Nucleus accumbens (tissue), 56 donors: ENCODE measurements around the gene IL24.

Source experiments
- DNase-seq, 56 donors: peaks; one replicate each; lab custom pipeline; 2025; lab: John Stamatoyannopoulos, UW

The IL24 gene

DNA sequence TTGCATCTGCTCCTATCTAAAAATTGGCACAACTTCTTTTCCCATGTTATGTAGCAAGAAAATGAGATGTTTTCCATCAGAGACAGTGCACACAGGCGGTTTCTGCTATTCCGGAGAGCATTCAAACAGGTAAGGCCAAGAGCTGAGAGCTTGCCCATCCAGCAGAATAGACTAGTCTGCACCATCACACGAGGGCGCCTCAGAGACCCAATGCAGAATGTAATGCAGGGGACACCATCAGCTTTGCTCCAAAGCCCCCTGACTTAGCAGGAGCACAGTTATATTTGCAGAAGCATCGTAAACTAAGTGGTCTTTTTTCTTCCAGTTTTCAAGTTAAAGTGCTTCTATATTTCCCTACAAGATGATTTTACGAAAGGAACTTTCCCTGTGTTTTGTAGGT is 4.7 kb downstream of the IL24 start:
- DNase-seq: no peak

DNA sequence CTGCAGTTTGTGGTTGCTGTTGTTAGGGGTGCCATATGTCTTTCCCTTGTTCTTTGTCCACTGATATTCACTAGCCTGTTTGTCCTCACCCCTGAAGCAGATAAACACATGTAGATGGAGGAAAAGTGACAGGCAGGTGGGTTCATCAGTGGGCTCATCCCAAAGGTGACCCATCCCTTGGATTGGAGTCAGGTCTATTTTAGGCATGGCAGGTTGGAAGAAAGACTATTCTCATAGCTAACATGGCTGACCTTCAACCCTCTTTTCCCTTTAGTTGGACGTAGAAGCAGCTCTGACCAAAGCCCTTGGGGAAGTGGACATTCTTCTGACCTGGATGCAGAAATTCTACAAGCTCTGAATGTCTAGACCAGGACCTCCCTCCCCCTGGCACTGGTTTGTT is 5.5 kb downstream of the IL24 start:
- DNase-seq: no peak

DNA sequence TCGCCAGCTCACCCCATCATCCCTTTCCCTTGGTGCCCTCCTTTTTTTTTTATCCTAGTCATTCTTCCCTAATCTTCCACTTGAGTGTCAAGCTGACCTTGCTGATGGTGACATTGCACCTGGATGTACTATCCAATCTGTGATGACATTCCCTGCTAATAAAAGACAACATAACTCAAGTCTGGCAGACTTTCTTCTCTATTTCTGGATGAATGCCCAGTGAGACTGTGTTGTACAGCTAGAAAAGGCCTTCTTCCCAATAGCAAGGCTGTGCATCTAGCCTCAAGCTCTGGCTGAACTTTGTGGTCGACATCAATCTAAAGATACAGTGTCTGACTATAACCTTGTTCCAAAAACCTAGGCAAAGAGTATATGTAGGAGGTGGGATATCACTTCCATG is 6.4 kb downstream of the IL24 start:
- no peak for DNase-seq

DNA sequence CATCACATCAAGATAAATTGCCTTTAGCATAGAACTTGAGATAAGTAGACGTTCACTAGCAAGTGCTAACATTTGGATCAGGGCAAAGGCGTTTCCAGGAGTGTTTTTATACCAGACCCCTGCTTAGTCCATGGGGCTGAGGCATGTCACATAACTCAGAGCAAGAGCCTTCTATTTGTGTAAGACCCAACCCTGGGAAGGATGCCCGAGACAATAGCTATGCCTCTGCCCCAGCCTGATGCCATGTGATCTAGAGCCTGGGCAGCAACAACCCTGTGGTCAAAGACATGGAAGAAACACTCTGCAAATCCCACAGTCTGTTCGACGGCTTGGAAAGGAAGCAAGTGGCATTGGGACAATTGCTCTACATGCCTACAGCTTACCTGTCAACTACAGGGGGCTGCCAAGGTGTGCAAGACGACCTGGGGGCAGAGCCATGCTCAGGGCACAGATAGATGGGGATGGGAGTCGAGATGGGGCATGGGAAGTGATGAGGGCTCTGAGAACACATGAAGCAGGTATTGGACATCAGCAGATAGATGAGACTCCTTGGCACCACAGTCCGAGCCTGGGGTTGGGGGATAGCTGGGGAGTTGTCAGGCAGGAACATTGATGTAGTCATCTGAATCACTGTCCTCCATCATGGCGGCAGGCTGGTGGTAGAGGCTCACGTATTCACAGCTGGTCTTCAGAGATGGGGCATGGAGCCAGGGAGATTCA is 7.3 kb downstream of the IL24 start:
- no peak for DNase-seq

DNA sequence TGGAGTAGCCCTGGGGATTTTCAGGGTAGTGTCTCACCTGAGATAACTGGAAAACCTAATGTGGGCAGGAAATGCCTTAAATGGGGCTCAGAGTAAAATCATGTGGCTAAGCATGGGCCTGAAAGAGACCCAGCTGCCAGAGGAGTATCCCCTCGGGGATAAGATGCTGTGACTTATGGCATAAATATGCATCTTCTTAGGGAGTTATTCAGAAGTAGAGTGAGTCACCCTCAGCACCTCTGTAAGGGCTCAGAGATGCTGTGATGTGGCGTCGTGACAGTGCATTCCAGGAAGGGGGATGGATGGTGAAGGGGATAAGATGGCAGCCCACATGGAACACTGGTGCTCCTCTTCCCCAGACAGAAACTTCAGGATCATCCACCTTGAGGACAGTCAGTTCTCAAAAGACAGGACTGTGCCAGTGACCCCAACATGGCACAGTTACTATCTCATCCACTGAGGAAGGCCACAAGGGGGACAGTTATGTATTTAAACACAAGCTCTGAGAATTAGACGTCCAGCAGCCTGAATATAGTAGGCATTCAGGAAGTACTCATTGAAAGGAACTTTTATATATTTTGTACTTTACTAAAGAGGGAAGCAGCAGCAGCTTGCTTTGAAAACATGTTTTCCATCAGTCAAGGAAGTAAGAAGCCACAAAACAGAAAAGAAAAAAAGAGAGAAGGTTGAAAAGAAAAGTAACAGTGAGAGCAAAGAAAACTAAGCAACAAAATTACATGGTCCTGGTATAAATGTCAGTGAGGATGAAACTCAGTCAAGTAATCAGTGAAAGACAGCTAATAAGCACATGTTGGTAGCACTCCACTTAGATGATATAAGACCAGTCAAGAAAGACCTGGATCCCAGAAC is 8.3 kb downstream of the IL24 start:
- no peak for DNase-seq

DNA sequence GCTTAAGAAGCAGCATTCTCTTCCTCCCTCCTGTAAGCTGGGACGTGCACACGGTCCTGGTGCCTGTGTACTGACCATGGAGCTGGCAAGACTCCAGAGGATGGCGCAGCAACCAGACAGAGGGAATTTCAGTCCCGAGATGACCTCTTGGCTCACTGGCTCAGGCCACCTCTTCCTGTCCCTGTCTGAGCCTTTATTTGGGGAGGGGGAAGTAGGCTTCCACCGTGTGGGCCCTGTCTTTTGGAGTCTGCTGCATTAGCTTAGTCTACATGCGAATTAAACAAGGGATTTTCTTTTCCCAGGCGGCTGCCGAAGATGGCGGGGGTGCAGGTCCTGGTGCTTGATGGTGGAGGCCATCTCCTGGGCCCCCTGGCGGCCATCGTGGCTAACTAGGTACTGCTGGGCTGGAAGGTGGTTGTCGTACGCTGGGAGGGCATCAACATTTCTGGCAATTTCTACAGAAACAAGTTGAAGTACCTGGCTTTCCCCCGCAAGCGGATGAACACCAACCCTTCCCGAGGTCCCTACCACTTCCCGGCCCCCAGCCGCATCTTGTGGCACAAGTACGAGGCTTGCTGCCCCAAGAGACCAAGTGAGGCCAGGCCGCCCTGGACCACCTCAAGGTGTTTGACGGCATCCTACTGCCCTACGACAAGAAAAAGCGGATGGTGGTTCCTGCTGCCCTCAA is 10.2 kb downstream of the IL24 start:
- DNase-seq: no peak

- DNase-seq: no peak
These were observed 10.8 kb downstream of the IL24 start for GRCh38 chr1:206908038-206908437.

DNA sequence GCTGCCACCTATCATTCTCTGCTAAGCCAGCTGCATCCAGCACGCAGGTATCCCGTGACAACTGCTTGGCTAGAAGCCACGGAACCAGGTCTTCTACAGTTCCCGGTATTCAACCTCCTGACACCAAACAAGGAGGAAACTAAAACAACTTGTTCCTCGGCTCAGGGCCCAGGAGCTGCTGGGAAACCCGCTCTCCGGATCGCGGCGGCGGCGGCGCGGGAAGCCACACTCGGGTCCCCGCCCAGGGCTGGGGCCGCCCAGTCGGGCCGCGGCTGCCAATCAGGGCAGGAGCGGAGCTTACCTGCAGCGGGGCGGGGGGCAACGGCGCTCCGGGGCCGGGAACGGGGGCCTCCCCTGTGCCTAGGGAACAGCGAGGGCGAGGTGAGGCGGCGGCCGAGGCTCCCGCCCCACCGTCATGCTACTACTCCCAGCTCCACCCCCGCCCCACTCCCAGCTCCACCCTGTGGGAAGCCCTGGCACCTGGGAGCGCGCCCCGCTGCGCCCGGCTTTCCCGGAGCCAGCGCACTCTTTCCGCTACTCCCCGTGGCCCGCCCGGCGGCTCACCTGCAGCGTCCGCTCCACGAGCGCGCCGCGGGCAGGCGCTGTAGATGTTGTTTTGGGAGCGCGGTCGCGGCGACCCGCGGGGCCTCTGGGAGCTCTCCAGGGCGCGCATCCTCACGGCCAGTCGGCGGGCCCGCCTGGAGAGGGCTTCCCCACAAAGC is 12.1 kb downstream of the IL24 start:
- peak in 7 of 56 donors; percentile 14 to 72 (median 27) for DNase-seq

- DNase-seq: no peak
These were observed 12.7 kb downstream of the IL24 start for GRCh38 chr1:206909883-206910318.

- DNase-seq: peak in 1 of 56 donors; percentile 23
These were observed 13.9 kb downstream of the IL24 start for GRCh38 chr1:206911064-206911663.

DNA sequence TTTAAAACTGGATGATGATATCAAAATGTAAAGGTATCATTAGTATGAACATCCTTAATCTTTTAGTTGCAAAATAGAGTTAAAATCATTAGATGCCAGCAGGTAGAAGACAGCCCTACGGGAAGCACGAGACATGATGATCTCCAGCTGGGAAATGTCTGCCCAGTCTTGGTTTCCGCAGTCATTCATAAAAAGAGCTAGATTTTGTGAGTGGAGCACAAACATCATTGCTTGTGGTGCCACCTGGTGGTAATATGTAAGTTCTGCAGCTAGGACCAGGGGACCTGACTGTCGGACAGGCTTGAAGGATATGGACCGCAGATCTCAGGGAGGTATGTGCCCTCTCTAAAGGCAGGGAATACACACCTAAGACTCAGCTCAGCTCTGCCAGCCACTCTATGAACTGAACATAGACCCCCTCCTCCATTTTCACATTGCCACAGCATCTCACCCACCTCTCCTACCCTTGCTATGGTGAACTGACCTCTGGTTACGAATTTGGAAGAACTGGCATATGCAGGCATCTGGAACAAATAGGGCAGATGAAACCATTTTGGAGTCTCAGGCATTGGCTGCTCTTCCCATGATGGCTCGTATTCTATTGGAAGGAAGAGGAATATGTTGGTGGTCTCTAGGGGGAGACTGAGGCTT is 15.3 kb downstream of the IL24 start:
- peak in 41 of 56 donors; percentile 10 to 81 (median 34) for DNase-seq

DNA sequence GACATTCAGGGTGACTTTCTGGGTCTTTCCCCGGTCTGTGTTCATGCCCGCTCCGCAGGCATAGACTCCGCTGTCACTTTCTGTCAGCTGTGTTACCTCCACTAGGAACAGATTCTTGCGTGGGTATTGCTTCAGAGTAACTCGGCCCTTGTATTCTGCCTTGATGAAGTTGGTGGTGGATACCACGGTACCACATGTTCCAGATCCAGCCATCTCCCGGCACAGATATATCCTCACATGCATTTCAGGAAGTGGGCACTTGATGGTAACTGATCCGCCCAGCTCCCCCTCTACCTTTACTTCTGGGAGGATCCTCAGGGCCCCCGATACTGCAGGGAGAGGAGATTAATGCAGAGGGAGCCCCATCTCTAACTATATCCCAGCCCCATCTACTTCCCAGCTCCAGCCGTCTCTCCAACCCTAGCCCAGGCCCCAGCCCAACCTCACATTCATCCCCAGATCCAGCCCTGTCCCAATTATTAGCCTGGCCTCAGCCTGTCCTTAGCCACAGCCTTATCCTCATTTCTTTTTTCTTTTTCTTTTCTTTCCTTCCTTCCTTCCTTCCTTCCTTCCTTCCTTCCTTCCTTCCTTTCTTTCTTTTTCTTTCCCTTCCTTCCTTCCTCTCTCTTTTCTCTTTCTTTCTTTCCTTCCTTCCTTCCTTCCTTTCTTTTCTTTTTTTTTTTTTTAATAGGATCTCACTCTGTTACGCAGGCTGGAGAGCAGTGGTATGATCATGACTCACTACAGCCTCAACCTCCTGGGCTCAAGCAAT is 16.7 kb downstream of the IL24 start:
- DNase-seq: no peak

GRCh38 chr1:206915030-206915735 is 17.9 kb downstream of the IL24 start:
- DNase-seq: no peak

DNA sequence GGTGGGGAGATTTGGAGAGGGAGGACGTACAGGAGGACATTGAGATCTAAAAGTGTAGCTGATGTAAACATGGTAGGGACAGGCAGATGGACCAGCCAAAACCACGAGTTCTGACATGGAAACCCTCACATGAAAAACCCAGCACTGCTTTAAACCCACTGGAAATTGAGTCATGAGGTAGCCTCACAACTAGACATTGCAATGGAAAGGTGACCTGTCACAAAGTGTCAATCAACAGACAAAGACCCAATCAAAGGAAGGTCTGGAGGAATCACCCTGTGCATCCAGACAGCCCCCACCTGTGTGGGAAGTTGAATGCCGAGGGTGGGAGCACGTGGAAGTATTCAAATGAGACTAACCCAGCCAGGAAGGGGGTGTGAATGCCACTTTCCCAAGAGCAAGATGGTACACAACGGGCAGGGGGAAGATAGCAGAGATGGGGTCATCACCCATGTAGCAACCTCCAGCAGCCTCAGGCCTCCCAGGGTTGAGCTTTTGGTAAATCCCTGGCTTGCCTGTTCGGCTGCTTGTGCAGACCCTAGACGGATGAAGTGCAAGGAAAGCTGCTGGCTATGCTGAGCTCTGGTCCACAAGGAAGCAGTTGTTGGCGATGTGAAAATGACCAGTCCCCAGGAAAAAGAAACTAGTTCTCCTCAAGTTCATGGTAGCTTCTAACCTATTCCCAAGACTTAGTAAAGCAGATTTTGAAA is 18.9 kb downstream of the IL24 start:
- no peak for DNase-seq

- no peak for DNase-seq
These were observed 20.8 kb downstream of the IL24 start for GRCh38 chr1:206918076-206918475.

GRCh38 chr1:206921772-206922265 is 24.6 kb downstream of the IL24 start, which contains the start of gene FCMR:
TSS of gene FCMR (minus strand) at chr1:206921941. CDS start at chr1:206921854, 87 bp downstream.
- peak in 11 of 56 donors; percentile 3 to 35 (median 15) for DNase-seq

DNA sequence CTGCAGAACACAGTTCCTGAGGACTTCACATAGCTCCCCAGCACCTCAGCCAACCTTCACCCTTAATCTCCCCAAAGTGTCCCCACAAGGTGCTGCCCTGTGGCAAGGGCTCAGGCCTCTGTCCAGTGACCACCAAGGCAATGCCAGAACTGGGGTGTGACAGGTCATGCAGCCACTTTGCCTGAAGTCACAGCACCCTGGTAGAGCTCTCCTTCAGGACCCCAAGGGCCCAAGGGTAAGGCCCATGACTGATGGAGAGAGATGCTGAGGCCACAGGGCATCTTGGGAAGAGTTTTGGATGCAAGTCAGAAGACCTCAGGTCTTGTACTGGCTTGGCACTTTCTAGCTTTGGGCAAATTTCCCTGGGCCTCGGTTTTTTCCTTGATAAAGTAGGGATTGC is 25.3 kb downstream of the IL24 start:
- DNase-seq: no peak
